CD4-positive, alpha-beta T cell treated with Interferon alpha-2 for 1 hour (primary cell): Measurements from ENCODE around the gene CETP.
A peak's percentile ranks its signal among the peaks of the same experiment; 100 is the strongest.
"Not testable (repeated sequence)": the region's sequence is repeated elsewhere in the genome, so short reads cannot be mapped to it uniquely, and the experiment has no call there.

ENCODE experiments used
- DNase-seq, 2 donors: peaks; one replicate each; pipeline ENCODE4 v3.0.0-alpha.2; 2020 to 2022

Gene CETP

DNA sequence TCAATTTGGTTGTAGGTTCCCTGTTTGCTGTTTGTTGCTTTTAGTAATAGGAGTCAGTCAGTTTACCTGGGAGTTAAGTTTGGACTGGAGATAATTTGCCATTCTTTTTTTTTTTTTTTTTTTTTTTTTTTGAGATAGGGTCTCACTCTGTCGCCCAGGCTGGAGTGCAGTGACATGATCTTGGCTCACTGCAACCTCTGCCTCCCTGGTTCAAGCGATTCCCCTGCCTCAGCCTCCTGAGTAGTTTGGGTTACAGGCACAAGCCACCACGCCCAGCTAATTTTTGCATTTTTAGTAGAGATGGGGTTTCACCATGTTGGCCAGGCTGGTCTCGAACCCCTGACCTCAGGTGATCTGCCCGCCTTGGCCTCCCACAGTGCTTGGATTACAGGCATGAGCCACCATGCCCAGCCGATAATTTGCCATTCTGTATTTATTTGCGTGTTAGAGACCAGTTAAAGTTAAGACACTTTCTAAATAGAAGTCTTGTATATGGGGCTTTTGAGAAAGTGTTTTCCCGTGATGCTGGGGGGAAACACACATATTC, 27.1 kb upstream of the CETP start:
- DNase-seq = not testable (repeated sequence)

- no peak for DNase-seq
These were observed 26.5 kb upstream of the CETP start for GRCh38 chr16:56935201-56935600.

DNA sequence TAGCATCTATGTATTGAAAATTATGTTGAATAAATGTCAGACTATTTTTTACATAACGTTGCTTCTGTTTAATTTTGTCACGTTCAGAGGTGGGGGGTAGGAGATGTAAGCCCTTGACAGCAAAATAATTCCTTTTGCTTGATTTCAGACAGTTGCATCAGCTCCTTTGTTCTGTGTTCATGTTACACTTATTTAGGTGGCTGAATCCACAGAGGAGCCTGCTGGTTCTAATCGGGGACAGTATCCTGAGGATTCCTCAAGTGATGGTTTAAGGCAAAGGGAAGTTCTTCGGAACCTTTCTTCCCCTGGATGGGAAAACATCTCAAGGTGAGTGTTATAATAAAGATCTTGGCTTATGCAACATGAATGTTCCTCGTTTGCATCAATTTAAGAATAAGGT, 25.3 kb upstream of the CETP start:
- no peak for DNase-seq

GRCh38 chr16:56936950-56937349, 24.8 kb upstream of the CETP start:
- DNase-seq = no peak

DNA sequence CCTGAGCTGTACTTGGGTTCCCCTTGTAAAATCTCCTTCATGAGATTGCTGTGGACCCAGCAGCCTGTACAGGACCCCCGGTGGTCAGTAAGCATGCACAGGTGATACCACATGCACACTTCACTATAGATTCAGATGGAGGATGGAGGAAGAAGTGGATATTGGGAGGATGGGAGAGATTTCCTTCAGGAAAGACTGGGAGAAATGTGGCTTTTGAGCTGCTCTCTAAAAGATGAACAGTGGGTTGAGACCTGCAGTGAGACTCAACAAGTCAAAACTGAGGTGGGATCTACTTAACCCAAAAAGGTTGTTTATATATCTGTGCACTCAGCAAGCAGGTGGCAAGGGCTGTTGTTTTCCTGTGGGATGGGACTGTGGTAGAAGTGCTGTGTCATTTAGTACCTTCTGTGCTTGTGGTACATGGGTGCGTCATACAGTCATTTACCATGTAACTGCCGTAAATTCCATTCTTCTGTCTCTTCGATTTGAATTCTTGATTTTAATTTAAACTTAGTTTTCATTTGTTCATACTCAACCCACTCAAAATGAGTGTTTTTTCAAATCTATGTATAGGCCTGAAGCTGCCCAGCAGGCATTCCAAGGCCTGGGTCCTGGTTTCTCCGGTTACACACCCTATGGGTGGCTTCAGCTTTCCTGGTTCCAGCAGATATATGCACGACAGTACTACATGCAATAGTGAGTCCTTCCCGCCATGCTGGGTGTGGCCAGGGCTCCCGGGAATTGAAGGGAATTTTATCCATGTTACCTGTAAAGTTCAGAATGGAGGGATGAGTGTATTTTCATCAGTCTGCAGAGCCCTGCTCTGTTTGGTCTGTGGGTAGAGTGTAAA, 22.9 kb upstream of the CETP start:
- DNase-seq = peak in 1 of 2 donors; percentile 46

GRCh38 chr16:56939801-56940200, 21.9 kb upstream of the CETP start:
- no peak for DNase-seq

GRCh38 chr16:56941092-56941491, 20.7 kb upstream of the CETP start:
- no peak for DNase-seq

DNA sequence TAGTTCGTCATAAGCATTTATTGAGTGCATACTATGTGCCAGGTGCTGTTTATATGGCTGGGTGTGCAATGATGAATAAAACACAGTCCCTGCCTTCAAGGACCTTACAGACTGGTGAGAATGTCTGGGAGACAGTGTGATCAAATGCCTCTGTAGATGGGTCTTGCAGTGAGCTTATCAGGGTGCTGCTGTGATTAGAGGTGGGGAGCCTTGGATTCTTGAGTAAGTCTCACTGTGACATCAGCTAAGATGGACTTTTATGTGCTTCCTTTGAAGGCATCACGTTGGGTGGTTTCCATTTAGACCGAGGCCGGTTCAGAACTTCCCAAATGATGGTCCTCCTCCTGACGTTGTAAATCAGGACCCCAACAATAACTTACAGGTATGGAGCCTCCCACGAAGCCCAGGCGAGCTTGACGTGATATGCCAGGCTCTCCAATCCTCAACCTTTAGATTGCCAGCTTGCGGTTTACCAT, 19.9 kb upstream of the CETP start:
- DNase-seq = no peak

DNA sequence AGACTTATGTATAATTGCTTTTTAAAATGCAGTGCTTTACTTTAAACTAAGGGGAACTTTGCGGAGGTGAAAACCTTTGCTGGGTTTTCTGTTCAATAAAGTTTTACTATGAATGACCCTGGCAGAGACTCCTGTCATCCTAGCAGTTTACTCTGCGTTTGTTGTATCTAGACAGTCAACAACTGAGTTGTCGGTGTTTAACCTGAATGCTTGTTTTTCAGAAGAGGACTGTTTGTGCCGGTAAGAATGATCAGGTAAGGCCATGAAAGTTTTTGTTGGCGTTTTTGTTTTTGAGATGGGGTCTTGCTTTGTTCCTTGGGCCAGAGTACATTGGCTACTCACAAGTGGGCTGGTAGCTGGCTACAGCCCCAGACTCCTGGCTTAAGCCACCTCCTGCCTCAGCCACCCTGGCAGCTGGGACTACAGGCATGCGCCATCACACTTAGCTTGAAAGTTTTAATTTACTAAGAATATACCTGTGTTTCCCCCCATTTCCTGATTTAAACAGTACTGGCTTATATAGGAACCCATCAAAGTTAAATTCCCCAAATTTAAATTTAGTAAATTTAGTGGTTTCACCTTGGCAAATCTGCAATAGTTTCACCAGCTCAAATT, 17.9 kb upstream of the CETP start:
- no peak for DNase-seq

- DNase-seq = no peak
These were observed 16.6 kb upstream of the CETP start for GRCh38 chr16:56944954-56945839.

GRCh38 chr16:56945847-56946527, 15.8 kb upstream of the CETP start:
- no peak for DNase-seq

- no peak for DNase-seq
These were observed 14.8 kb upstream of the CETP start for GRCh38 chr16:56946767-56947603.

GRCh38 chr16:56947604-56947995, 14.2 kb upstream of the CETP start:
- no peak for DNase-seq

GRCh38 chr16:56948234-56948633, 13.5 kb upstream of the CETP start:
- DNase-seq = no peak

DNA sequence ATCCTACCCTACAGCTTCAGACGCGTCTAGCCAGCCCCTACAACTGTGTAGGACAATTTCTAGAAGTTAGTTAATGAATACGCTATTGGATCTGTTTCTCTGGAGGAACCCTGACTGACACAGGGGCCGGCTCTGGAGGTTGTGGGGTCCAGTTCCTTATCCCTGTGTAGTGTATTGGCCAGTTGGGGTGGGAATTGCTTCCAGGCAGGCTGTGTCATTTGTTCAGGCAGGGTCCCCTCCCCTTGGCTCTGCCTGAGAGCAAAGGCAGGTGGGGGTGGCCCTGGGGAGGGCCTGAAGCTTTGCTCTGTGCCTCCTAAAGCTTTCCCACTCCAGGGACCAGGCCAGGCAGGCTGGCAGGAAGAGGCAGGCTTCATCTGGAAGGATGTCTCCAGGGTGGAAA, 11.7 kb upstream of the CETP start:
- DNase-seq = no peak

DNA sequence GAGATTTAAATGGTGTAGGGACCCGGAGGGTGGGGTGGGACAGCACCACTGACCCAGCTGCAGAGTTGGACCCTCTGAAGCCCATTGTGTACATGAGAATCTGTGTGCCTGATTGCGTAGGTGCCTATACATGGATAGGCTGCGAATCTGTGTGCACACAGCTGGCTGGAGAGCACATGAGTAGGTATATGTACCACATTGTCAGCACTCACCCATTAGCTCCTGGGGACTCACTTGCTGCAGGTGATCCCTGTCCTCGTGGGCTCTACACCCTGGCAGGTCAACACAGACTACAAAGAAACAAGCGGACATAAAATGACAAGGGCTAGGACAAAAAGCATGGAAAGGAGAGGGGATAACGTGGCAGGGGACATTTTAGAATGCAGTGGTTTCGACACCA, 11.3 kb upstream of the CETP start:
- no peak for DNase-seq

DNA sequence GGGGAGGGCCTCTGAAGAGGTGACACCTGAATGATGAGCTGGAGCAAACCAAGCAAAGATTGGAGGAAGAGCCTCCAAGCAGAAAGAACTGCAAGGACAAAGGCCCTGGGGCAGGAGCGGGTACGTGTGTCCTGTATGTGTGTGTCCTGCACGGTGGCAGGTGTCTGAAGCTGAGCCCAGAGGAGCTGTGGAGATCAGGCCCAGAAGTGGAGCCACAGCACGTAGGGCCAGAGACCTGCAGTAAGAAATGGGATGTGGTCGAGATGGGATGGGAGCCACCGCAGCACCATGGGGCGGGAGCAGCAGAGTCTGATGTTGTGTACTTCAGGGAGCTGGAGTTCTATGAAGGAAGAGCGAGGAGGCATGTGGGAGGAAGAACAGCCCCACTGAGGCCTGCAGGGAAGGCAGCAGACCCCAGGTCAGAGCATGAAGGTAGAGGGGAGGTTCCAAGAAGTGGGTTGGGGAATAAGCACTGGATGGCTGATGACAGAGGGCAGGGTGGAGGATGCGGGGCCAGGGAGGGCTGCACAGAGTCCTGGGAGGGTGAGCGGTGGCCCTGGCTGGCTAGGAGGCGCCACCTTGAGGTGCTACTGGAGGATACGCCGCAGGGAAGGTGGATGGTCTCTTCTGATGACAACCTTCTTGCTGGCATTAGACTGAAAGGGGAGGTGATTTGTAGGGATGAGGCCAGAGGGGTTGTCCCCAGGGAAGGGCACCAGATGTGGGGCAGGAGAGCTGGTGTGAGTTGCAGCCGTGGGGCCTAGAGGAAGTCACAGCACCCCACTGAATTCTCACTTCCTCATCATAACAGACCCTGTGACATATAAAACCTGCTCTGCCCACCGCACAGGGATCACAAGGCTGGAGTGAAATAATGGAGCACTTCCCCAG, 10.6 kb upstream of the CETP start:
- peak; percentile 57 to 60 for DNase-seq

DNA sequence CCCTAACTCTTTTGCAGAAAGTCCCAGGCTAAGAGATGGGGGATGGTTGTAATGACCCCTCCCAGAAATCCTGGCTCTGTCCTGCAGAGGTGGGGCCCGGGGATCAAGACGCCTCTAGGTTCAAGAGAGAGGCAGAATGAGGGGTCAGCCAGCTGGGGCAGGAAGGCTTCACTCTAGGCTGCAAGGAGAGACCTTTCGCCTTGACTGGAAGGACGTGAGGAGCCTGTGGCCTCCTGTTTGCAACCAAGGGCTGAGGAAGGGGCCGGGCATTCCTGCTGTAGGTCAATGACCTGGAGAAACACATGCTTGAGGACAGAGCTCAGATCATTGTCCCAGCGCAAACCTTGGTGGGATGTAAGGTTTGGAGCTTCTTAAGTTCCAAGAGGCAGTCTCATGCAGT, 8.7 kb upstream of the CETP start:
- DNase-seq = no peak

DNA sequence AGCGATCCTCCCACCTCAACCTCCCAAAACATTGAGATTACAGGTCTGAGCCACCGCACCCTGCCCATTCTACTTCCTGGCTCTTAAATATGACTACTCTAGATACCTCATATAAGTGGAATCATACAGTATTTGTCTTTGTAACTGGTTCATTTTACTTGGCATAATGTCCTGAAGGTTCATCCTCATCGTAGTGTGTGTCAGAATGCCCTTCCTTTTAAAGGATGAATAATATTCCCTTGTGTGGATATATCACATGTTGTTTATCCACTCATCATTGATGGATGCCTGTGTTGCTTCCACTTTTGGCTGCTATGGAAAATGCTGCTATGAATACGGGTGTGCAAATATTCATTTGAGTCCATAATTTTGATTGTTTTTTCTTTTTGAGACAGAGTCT, 5.7 kb upstream of the CETP start:
- no peak for DNase-seq

DNA sequence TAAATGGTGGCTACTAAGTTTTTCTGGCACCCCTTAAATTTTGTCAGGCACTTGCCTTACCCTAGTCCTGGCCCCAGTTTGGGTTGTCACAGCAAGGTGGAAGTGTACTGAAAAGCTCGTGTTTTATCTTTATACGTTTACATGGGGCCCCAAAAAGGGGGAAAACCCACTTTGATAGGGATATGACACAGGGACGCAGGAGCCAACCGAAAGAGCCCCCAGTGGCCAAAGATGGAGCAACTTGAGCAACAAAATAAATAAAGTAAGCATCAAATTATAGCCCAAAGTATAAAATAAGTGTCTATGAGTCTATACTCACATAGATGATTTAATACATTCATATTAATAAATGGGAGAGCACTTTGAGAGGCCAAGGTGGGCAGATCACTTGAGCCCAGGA, 5.0 kb upstream of the CETP start:
- DNase-seq = no peak
